ENCODE measurements around the gene PBRM1. TPM values are rescaled to one million over a fixed set of nuclear protein-coding genes. Genes with fewer than 3 reads are reported as not detected.

Gene PBRM1
- total RNA-seq, 1 experiment from 2014 or later = 40.0 TPM

GRCh38 chr3:52504977-52505376, 180.7 kb downstream of the PBRM1 start:
- H3K36me3 ChIP-seq (ENCODE audit: control insufficient read depth in 1 of 2, insufficient read depth in 2 of 2, low read length in 2 of 2) = no peaks in the 10 kb centered on the region
- DNase-seq (ENCODE audit: low read depth, low spot score) = no peak
- BruUV-seq (replicated peaks) = no TSS peak
- H3K27me3 ChIP-seq (ENCODE audit: insufficient read depth, low read length) = no peaks in the 10 kb centered on the region
- H3K4me3 ChIP-seq (replicated peaks in 1 of 2; ENCODE audit: low read depth in 1 of 2, low read length in 2 of 2) = no peak overlapping the region
- H3K9me3 ChIP-seq (ENCODE audit: control insufficient read depth in 1 of 2, insufficient read depth in 1 of 2, low read depth in 1 of 2, low read length in 2 of 2) = no peaks in the 10 kb centered on the region
- no peak overlapping the region for H3K27ac ChIP-seq (ENCODE audit: low read depth, low read length)
- H3K9ac ChIP-seq (ENCODE audit: low read length) = no peak overlapping the region
- ATAC-seq = no peak
- H4K20me1 ChIP-seq (ENCODE audit: insufficient read depth) = no peaks in the 10 kb centered on the region
- POLR2A ChIA-PET = no interaction called here
- peaks cover 3 to 9% of the 10 kb centered on the region in 2 experiments; a peak in 2 of 4 replicates for H3K4me1 ChIP-seq (ENCODE audit: control insufficient read depth in 1 of 2, insufficient read depth in 2 of 2, low read length in 2 of 2)
- CTCF ChIA-PET = no interaction called here
- intact Hi-C loops (cut with micrococcal nuclease) = no loop called here
- H3K79me2 ChIP-seq (ENCODE audit: insufficient read depth, low read length) = no peaks in the 10 kb centered on the region
- no peak overlapping the region for H2AFZ ChIP-seq (ENCODE audit: low read depth, low read length, poor library complexity, severe bottlenecking)
- TF ChIP-seq YY1 (IDR thresholded peaks at IDR 0.05; ENCODE audit: extremely low read depth, insufficient replicate concordance, low read depth, low read length) = no peak
- no peak for TF ChIP-seq CEBPB (IDR thresholded peaks at IDR 0.05; ENCODE audit: low read depth)
- H3K9me2 ChIP-seq (ENCODE audit: insufficient read depth) = no peaks in the 10 kb centered on the region
- RAD21 ChIA-PET (ENCODE audit: low non-redundant PET in 1 of 2, low total read pairs in 2 of 2, uncharacterized antibody in 2 of 2, unreplicated experiment in 2 of 2) = no interaction called here
- H3K4me2 ChIP-seq (ENCODE audit: low read length) = no peak overlapping the region

- intact Hi-C loops (cut with micrococcal nuclease) = no loop called here
- no TSS peak for BruUV-seq (replicated peaks)
- no peaks in the 10 kb centered on the region for H3K27me3 ChIP-seq (ENCODE audit: insufficient read depth, low read length)
- H3K36me3 ChIP-seq (ENCODE audit: control insufficient read depth in 1 of 2, insufficient read depth in 2 of 2, low read length in 2 of 2) = no peaks in the 10 kb centered on the region
- ATAC-seq (no peak), DNase-seq (ENCODE audit: low read depth, low spot score) (no peak)
- CTCF ChIA-PET = no interaction called here
- RAD21 ChIA-PET (ENCODE audit: low non-redundant PET in 1 of 2, low total read pairs in 2 of 2, uncharacterized antibody in 2 of 2, unreplicated experiment in 2 of 2) = no interaction called here
- H3K9me2 ChIP-seq (ENCODE audit: insufficient read depth) = no peaks in the 10 kb centered on the region
- POLR2A ChIA-PET = no interaction called here
- no peak overlapping the region for H2AFZ ChIP-seq (ENCODE audit: low read depth, low read length, poor library complexity, severe bottlenecking)
- no peak overlapping the region for H3K4me2 ChIP-seq (ENCODE audit: low read length)
- no peak overlapping the region for H3K9ac ChIP-seq (ENCODE audit: low read length)
- H3K79me2 ChIP-seq (ENCODE audit: insufficient read depth, low read length) = no peaks in the 10 kb centered on the region
- no peak overlapping the region for H3K27ac ChIP-seq (ENCODE audit: low read depth, low read length)
- peaks cover 3 to 4% of the 10 kb centered on the region in 2 experiments; a peak in 2 of 4 replicates for H3K4me1 ChIP-seq (ENCODE audit: control insufficient read depth in 1 of 2, insufficient read depth in 2 of 2, low read length in 2 of 2)
- no peak overlapping the region for H3K4me3 ChIP-seq (replicated peaks in 1 of 2; ENCODE audit: low read depth in 1 of 2, low read length in 2 of 2)
- no peaks in the 10 kb centered on the region for H4K20me1 ChIP-seq (ENCODE audit: insufficient read depth)
- H3K9me3 ChIP-seq (ENCODE audit: control insufficient read depth in 1 of 2, insufficient read depth in 1 of 2, low read depth in 1 of 2, low read length in 2 of 2) = no peaks in the 10 kb centered on the region
- TF ChIP-seq CTCF (IDR thresholded peaks at IDR 0.05 in 2 of 3, conservative IDR thresholded peaks at IDR 0.05 in 1 of 3; ENCODE audit: borderline replicate concordance in 1 of 3, insufficient read depth in 1 of 3, low read depth in 2 of 3, low read length in 2 of 3) (no peak), ATF3 (IDR thresholded peaks at IDR 0.05) (no peak)
Measured at GRCh38 chr3:52503788-52504424, 181.8 kb downstream of the PBRM1 start.

All from HCT116 (cell line).